ENCODE data around the gene DNPH1. TPM values are rescaled to one million over a fixed set of nuclear protein-coding genes. Genes with fewer than 3 reads are reported as not detected.

The DNPH1 gene
- total and polyA plus RNA-seq, 2 experiments from 2014 or later, result 29.2 to 50.0 TPM

GRCh38 chr6:43219814-43220213, 9.5 kb downstream of the DNPH1 start (continued):
- TF ChIP-seq CREB1 (CRISPR knock-in tag; IDR thresholded peaks at IDR 0.05; ENCODE audit: low read depth), result no peak
- TF ChIP-seq ZNF331 (CRISPR knock-in tag; IDR thresholded peaks at IDR 0.05; ENCODE audit: low read depth), result no peak
- no peak for TF ChIP-seq REST (IDR thresholded peaks at IDR 0.05; ENCODE audit: unreplicated experiment)
- TF ChIP-seq JUNB (IDR thresholded peaks at IDR 0.05; ENCODE audit: unreplicated experiment), result no peak
- no peak for TF ChIP-seq EZH2phosphoT487 (IDR thresholded peaks at IDR 0.05; ENCODE audit: unreplicated experiment)
- no peak for TF ChIP-seq POLR2AphosphoS5 (IDR thresholded peaks at IDR 0.05; ENCODE audit: low read depth)
- no peak for TF ChIP-seq EZH2 (IDR thresholded peaks at IDR 0.05; ENCODE audit: low read depth, unreplicated experiment)

- H3K27me3 ChIP-seq (ENCODE audit: insufficient read depth), result no peaks in the 10 kb centered on the region
- peaks cover 19% of the 10 kb centered on the region for H3K4me1 Mint-ChIP-seq
- no peaks in the 10 kb centered on the region for H3K79me2 ChIP-seq (replicated peaks; ENCODE audit: insufficient read depth)
- no peak for DNase-seq (ENCODE audit: low spot score)
- no peaks in the 10 kb centered on the region for H3K9me3 Mint-ChIP-seq
- no peak overlapping the region for H3K27ac ChIP-seq (ENCODE audit: low read depth)
- no peak overlapping the region for H2AFZ ChIP-seq
- H3K4me1 ChIP-seq (ENCODE audit: insufficient read depth), result peaks cover 9% of the 10 kb centered on the region; the same call in 1 of the 2 replicates
- no peaks in the 10 kb centered on the region for H3F3A ChIP-seq (replicated peaks; ENCODE audit: low read depth)
- H3K4me3 ChIP-seq, result no peak overlapping the region
- H3K27ac Mint-ChIP-seq, result no peak overlapping the region
- no peak overlapping the region for H3K4me2 ChIP-seq
- H3K27me3 Mint-ChIP-seq (ENCODE audit: insufficient read depth, low read depth, poor library complexity), result peaks cover 23% of the 10 kb centered on the region
- H3K36me3 Mint-ChIP-seq (ENCODE audit: low read depth), result no peaks in the 10 kb centered on the region; the same call in 1 of the 3 replicates
- no peaks in the 10 kb centered on the region for H3K36me3 ChIP-seq (ENCODE audit: insufficient read depth)
- no peaks in the 10 kb centered on the region for H4K20me1 ChIP-seq (replicated peaks; ENCODE audit: insufficient read depth)
- no peaks in the 10 kb centered on the region for H3K9me2 ChIP-seq (ENCODE audit: insufficient read depth)
- ATAC-seq, result no peak
- no peak overlapping the region for H3K4me3 Mint-ChIP-seq
- TF ChIP-seq CTCF (conservative IDR thresholded peaks at IDR 0.05; ENCODE audit: low read depth in 2 of 2) (no peak), POLR2AphosphoS5 (IDR thresholded peaks at IDR 0.05; ENCODE audit: low read depth) (no peak), JUNB (IDR thresholded peaks at IDR 0.05; ENCODE audit: unreplicated experiment) (no peak), EZH2phosphoT487 (IDR thresholded peaks at IDR 0.05; ENCODE audit: unreplicated experiment) (no peak), ZNF462 (CRISPR knock-in tag; IDR thresholded peaks at IDR 0.05) (no peak), ETS1 (IDR thresholded peaks at IDR 0.05) (no peak), EZH2 (IDR thresholded peaks at IDR 0.05; ENCODE audit: low read depth, unreplicated experiment) (no peak), STAT1 (IDR thresholded peaks at IDR 0.05; ENCODE audit: unreplicated experiment) (no peak), ZNF331 (CRISPR knock-in tag; IDR thresholded peaks at IDR 0.05; ENCODE audit: low read depth) (no peak)
These were observed 10.2 kb downstream of the DNPH1 start for GRCh38 chr6:43219119-43219518.
